Left lung (tissue), 10 donors: ENCODE data around the gene AKR1B1. TPM values are rescaled to one million over a fixed set of nuclear protein-coding genes. Genes with fewer than 3 reads are reported as not detected.

Source experiments
- ATAC-seq: fragments of 200-7000 bp; cut with Tn5 transposase; one replicate; pipeline ENCODE4 v1.9.1; 2020; ENCODE audit warnings: moderate library complexity
- DNase-seq, 4 donors: peaks; one replicate each; pipeline ENCODE4 v3.0.0-alpha.2; 2013 to 2020
- H3K27ac ChIP-seq, 2 donors: fragments of 200-600 bp; sonication (generic) in 1 of 2; one replicate each; pipeline versions ENCODE4 v1.5.0 to v1.8.0; 2020 to 2021
- H3K27me3 ChIP-seq, 2 donors: fragments of 200-600 bp; sonication (generic) in 1 of 2; one replicate each; pipeline versions ENCODE4 v1.5.0 to v1.8.0; 2020 to 2021
- H3K36me3 ChIP-seq, 2 donors: fragments of 200-600 bp; sonication (generic) in 1 of 2; one replicate each; pipeline versions ENCODE4 v1.5.0 to v1.8.0; 2020 to 2021
- H3K4me1 ChIP-seq, 2 donors: fragments of 200-600 bp; one replicate each; pipeline ENCODE4 v1.8.0; 2021
- H3K4me3 ChIP-seq, 2 donors: fragments of 200-600 bp; sonication (generic) in 1 of 2; one replicate each; pipeline versions ENCODE4 v1.5.0 to v1.8.0; 2020 to 2021; ENCODE audit warnings: mild to moderate bottlenecking in 1 of 2
- H3K9me3 ChIP-seq, 2 donors: fragments of 200-600 bp; sonication (generic) in 1 of 2; one replicate each; pipeline versions ENCODE4 v1.5.0 to v1.8.0; 2020 to 2021
- intact Hi-C, 2 donors: fragments of 100-400 bp; cut with DNase I; formaldehyde crosslinking; loops; one replicate each; pipeline versions ENCODE4 v1.11.2 to v1.14.2; 2022
- polyA plus RNA-seq, 6 donors: library from polyadenylated mRNA; unstranded; fragments of 120-200 nt; gene quantifications; one replicate each; pipeline ENCODE4 v1.2.1, GENCODE V29; 2013; ENCODE audit not compliant: insufficient read length in 6 of 6
- total RNA-seq, 2 donors: library from RNA; stranded (reverse); fragmentation: NEBNext Ultra II Directional; extraction: Animal tissue kit (Norgen Biotek cat#: 25700); gene quantifications; one replicate each; pipeline ENCODE4 v1.2.1, GENCODE V29; 2021
- TF ChIP-seq, protein P1 (sequence below), 2 donors: fragments of 200-600 bp; sonication (generic) in 1 of 2; IDR thresholded peaks; one replicate each; pipeline versions ENCODE4 v1.5.0 to v1.8.0; 2021; ENCODE audit warnings: antibody characterized with exemption in 2 of 2
- donor health status: DM: no; HTN: yes; CAD: no.
- donor health status: DM: no; HTN: no; CAD: no.

The AKR1B1 gene
- total and polyA plus RNA-seq, 8 donors, result 63.8 to 85.0 (median 69.3) TPM

DNA sequence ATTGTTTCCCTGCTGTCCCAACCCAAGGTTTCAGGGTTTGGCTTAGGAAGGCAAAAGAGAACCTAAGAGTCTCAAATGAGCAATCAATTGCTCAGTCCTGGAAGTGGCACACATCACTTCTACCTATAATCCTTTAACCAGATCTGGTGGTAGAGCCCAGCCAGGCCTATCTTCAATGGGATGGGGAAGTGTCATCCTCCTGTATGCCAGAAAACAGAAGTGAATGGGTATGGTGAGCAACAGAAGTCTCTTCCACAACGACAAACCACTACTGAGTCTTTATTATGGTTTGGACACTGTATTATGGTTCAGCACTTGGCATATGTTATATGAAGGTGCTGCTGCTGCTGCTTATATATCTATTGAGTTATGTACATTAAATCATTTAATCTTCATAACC lies 3.0 kb upstream of the AKR1B1 start:
- Histone ChIP-seq H3K36me3 (no peaks in the 10 kb centered on the region), H3K9me3 (peaks cover 0 to 20% of the 10 kb centered on the region in 2 donors), H3K27ac (no peak overlapping the region), H3K27me3 (peaks cover 0 to 23% of the 10 kb centered on the region in 2 donors), H3K4me3 (no peak overlapping the region), H3K4me1 (peaks cover 0 to 19% of the 10 kb centered on the region in 2 donors)
- TF ChIP-seq, protein P1, sequence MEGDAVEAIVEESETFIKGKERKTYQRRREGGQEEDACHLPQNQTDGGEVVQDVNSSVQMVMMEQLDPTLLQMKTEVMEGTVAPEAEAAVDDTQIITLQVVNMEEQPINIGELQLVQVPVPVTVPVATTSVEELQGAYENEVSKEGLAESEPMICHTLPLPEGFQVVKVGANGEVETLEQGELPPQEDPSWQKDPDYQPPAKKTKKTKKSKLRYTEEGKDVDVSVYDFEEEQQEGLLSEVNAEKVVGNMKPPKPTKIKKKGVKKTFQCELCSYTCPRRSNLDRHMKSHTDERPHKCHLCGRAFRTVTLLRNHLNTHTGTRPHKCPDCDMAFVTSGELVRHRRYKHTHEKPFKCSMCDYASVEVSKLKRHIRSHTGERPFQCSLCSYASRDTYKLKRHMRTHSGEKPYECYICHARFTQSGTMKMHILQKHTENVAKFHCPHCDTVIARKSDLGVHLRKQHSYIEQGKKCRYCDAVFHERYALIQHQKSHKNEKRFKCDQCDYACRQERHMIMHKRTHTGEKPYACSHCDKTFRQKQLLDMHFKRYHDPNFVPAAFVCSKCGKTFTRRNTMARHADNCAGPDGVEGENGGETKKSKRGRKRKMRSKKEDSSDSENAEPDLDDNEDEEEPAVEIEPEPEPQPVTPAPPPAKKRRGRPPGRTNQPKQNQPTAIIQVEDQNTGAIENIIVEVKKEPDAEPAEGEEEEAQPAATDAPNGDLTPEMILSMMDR (IDR thresholded peaks at IDR 0.05), result no peak
- intact Hi-C loops, result no loop called here
- DNase-seq, result no peak
- no peak for ATAC-seq

DNA sequence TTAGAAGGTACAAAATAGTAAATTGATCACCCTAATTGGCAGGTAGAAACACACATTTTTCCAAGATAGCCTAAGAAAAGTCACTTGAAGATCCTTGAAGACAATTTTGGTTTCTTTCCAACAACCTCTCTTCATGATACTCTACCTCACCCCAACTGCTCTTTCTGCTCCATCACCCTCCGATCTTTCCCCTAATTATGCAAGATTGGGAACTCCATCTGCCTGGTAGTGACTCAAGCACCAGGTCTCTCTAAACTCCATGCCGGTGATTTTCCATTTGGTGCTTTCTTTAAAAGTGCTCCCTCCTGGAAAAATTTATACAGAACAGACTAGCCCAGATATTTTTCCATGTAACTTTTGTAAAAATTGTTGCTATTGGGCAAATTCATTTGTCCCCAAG lies 1.1 kb upstream of the AKR1B1 start:
- no peak for DNase-seq
- intact Hi-C loops, result no loop called here
- no peak overlapping the region for H3K27ac ChIP-seq
- peaks cover 0 to 13% of the 10 kb centered on the region in 2 donors for H3K9me3 ChIP-seq
- ATAC-seq, result no peak
- H3K27me3 ChIP-seq, result peaks cover 0 to 23% of the 10 kb centered on the region in 2 donors
- peaks cover 0 to 20% of the 10 kb centered on the region in 2 donors for H3K4me1 ChIP-seq
- TF ChIP-seq, protein P1 (IDR thresholded peaks at IDR 0.05), result no peak
- no peak overlapping the region for H3K4me3 ChIP-seq
- no peaks in the 10 kb centered on the region for H3K36me3 ChIP-seq

DNA sequence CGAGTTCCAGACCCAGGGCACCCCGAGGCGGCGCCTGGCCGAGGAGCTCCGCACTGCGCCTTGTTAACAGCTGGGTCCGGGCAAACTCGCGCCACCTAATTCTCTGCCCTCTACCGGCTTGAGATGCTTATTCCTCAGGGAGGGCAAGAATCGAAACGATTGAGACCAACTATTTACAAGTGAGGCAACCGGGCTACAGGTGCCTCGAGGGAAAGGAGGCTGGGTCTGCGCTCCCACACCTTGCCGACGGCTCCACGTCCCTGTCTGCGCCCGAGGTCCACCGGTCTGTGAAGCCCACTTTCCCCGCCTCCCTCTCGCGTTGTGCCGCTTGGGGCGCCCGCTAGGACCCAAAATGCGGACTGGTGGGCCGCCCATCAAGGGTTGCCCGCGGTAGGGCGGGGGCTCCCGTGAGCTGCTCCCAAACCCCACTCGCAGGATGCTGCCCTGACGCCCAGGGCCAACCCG lies 527 bp downstream of the AKR1B1 start:
- TF ChIP-seq, protein P1 (IDR thresholded peaks at IDR 0.05), result no peak
- Histone ChIP-seq H3K27ac (peak overlapping the region; percentile 67 to 82), H3K4me3 (peak overlapping the region; percentile 69 to 80), H3K36me3 (no peaks in the 10 kb centered on the region), H3K4me1 (peaks cover 0 to 33% of the 10 kb centered on the region in 2 donors), H3K9me3 (no peaks in the 10 kb centered on the region), H3K27me3 (peaks cover 0 to 23% of the 10 kb centered on the region in 2 donors)
- DNase-seq (peak; percentile 31 to 81 (median 48)), ATAC-seq (peak; percentile 61)
- intact Hi-C loops, result no loop called here

DNA sequence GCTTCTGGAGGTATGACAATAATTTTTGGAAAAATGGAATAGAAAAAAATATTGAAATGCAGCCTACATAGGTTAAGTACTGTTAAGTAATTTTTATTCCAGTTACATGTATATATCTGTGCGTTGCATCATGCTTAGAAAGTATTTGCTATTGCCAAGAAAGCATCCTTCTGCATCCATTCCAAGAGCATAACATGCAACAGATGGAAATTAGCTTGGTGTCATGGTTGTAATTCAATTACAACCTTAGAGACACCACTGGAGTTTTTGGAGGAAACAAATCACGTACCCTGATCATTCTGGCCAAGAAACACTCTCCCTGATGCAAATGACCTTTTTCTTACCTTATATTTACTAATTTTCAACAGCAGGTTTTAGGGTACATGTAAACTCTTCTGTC lies 1.7 kb downstream of the AKR1B1 start:
- H3K4me3 ChIP-seq, result no peak overlapping the region
- H3K27ac ChIP-seq, result no peak overlapping the region
- no peaks in the 10 kb centered on the region for H3K36me3 ChIP-seq
- peaks cover 0 to 23% of the 10 kb centered on the region in 2 donors for H3K27me3 ChIP-seq
- TF ChIP-seq, protein P1 (IDR thresholded peaks at IDR 0.05), result no peak
- peaks cover 0 to 40% of the 10 kb centered on the region in 2 donors for H3K4me1 ChIP-seq
- no peak for DNase-seq
- intact Hi-C loops, result no loop called here
- ATAC-seq, result no peak
- H3K9me3 ChIP-seq, result no peaks in the 10 kb centered on the region

DNA sequence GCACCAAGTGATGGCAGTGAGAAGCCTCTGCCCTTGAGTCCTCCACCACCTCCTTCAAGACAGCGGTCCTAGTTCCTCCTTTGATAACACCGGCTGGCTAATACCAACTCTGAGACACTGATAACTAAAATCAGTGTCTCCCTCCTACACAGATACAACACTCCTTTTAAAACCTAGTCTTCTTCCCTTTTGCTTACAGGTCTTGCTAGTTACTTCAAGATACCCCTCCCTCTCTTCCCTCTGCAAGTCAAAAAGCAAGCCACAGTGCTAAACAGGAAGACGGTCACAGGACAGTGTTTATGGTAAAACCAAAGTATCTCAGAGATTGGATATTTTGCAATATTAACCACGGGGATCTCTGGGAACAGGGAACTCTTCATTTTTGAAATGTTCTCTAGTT lies 4.6 kb downstream of the AKR1B1 start:
- intact Hi-C loops, result no loop called here
- ATAC-seq (no peak), DNase-seq (no peak)
- H3K4me3 ChIP-seq, result no peak overlapping the region
- peaks cover 0 to 35% of the 10 kb centered on the region in 2 donors for H3K4me1 ChIP-seq
- H3K9me3 ChIP-seq, result no peaks in the 10 kb centered on the region
- peaks cover 0 to 21% of the 10 kb centered on the region in 2 donors for H3K36me3 ChIP-seq
- peaks cover 0 to 20% of the 10 kb centered on the region in 2 donors for H3K27me3 ChIP-seq
- peak overlapping the region; percentile 24 to 65 for H3K27ac ChIP-seq
- TF ChIP-seq, protein P1 (IDR thresholded peaks at IDR 0.05), result no peak
